OCI-LY7 (cell line): Measurements from ENCODE around the gene PEX11A. TPM values are rescaled to one million over a fixed set of nuclear protein-coding genes. Genes with fewer than 3 reads are reported as not detected.

Experiments used
- BruUV-seq: library from RNA; stranded (reverse); fragments of 400-500 nt; replicated peaks from 2 replicates; lab custom pipeline; 2021; lab: Mats Ljungman, UMichigan
- CTCF ChIA-PET: fragments of 300-600 bp; sonication (Branson Sonifier 250); formaldehyde crosslinking; loops from one replicate; lab custom pipeline; 2022; ENCODE audit warnings: antibody characterized with exemption; ENCODE audit not compliant: unreplicated experiment; lab: Charles Lee
- POLR2A ChIA-PET: fragments of 300-600 bp; sonication (Branson Sonifier 250); formaldehyde crosslinking; loops from one replicate; lab custom pipeline; 2022; ENCODE audit warnings: antibody characterized with exemption; lab: Charles Lee
- DNase-seq: peaks from one replicate; pipeline ENCODE4 v3.0.0-alpha.2; 2015; ENCODE audit warnings: low spot score
- H2AFZ ChIP-seq: fragments of 200-600 bp; sonication (generic), shearing (Covaris generic); 2 replicates; pipeline ENCODE4 v1.6.1; 2014; ENCODE audit warnings: mild to moderate bottlenecking, antibody characterized with exemption, low read length, moderate library complexity
- H3K27ac ChIP-seq: fragments of 200-600 bp; sonication (generic); 2 replicates; pipeline ENCODE4 v1.5.1; 2014; ENCODE audit warnings: mixed run types, low read depth, mild to moderate bottlenecking, moderate library complexity, low read length, inconsistent platforms; ENCODE audit not compliant: poor library complexity, severe bottlenecking
- H3K36me3 ChIP-seq: fragments of 200-600 bp; sonication (generic); 2 replicates; pipeline ENCODE4 v1.6.1; 2014; ENCODE audit warnings: mild to moderate bottlenecking, antibody characterized with exemption, low read length, moderate library complexity, mixed read lengths; ENCODE audit not compliant: insufficient read depth
- H3K4me1 ChIP-seq: fragments of 200-600 bp; sonication (generic); 2 replicates; pipeline ENCODE4 v1.5.1; 2014; ENCODE audit warnings: mild to moderate bottlenecking, low read length; ENCODE audit not compliant: insufficient read depth, poor library complexity, severe bottlenecking
- H3K4me2 ChIP-seq: fragments of 200-600 bp; sonication (generic); 2 replicates; pipeline ENCODE4 v1.6.1; 2014; ENCODE audit warnings: mild to moderate bottlenecking, low read length
- H3K4me3 ChIP-seq: fragments of 200-600 bp; sonication (generic); 2 replicates; pipeline ENCODE4 v1.5.1; 2014; ENCODE audit warnings: mild to moderate bottlenecking, low read depth, low read length; ENCODE audit not compliant: poor library complexity, severe bottlenecking
- H3K79me2 ChIP-seq: fragments of 200-600 bp; sonication (generic); 2 replicates; pipeline ENCODE4 v1.6.1; 2016; ENCODE audit warnings: low read depth, mild to moderate bottlenecking, low read length, moderate library complexity, mixed read lengths; ENCODE audit not compliant: insufficient read depth
- H3K9me2 ChIP-seq: fragments of 200-600 bp; sonication (generic); 2 replicates; pipeline ENCODE4 v1.6.1; 2016; ENCODE audit warnings: mild to moderate bottlenecking, low read length, mixed read lengths; ENCODE audit not compliant: insufficient read depth
- H3K9me3 ChIP-seq: fragments of 200-600 bp; sonication (generic); 2 replicates; pipeline ENCODE4 v1.6.1; 2014; ENCODE audit warnings: mild to moderate bottlenecking, mixed run types, low read length, mixed read lengths
- H4K20me1 ChIP-seq: fragments of 200-600 bp; sonication (generic); 2 replicates; pipeline ENCODE4 v1.6.1; 2014; ENCODE audit warnings: mild to moderate bottlenecking, antibody characterized with exemption, low read length, moderate library complexity, mixed read lengths; ENCODE audit not compliant: insufficient read depth
- EZH2phosphoT487 ChIP-seq: fragments of 200-600 bp; sonication (generic); IDR thresholded peaks from 2 replicates; pipeline ENCODE4 v1.6.1; 2018; ENCODE audit warnings: low read depth, borderline replicate concordance, mild to moderate bottlenecking, mixed run types, antibody characterized with exemption, low read length, moderate library complexity, mixed read lengths
- intact Hi-C: fragments of 100-400 bp; cut with micrococcal nuclease; formaldehyde crosslinking; loops from one replicate; pipeline ENCODE4 v1.10.0; 2022; ENCODE audit not compliant: unreplicated experiment
- total RNA-seq, 2 experiments: library from RNA; depleted of rRNA in 1 of 2; stranded (reverse); fragments of >200 nt in 1 of 2; shearing (Covaris generic) in 1 of 2; gene quantifications; 2 replicates each; pipeline ENCODE4 v1.2.3, GENCODE V29; 2014 to 2022
- TF ChIP-seq, protein P1 (sequence below): fragments of 200-600 bp; sonication (generic); conservative IDR thresholded peaks from 2 replicates; pipeline ENCODE4 v1.5.1; 2014; ENCODE audit warnings: mild to moderate bottlenecking, antibody characterized with exemption, low read length, moderate library complexity, mixed read lengths

The PEX11A gene
- total RNA-seq, 2 experiments from 2014 or later: 2.0 to 2.8 TPM

DNA sequence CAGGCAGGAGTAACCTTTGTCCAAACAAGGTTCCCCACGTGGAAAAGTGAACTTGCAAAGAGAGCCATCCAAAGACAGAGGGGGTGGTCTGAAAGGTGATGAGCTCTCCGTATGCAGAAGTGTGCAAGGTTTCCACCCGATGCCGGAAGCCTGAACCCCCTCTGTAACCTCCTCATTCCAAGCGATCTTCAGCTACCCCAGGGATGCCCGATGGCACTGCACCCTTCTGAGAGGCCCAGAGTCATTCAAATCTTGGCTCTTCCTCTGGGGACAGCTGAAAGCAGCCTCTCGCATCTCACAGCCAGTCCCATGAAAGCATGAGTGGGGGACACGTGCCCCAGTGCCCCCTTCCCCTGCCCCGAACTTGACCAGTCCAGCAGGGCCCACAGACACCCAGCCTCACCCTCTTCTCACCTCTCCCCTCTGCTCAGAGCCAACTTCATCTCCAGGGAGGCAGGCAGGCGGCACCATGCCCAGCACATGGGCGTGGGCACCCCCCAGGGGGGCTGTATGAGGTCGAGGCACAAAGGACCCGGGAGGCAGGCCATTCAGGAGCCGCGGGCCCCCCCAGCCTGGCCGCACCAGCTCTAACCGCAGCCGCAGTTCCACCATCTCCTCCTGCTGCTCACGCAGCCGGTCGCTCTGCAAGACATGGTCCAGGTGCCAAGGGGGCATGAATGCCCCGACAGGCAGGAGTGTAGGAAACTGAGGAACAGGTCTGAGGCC lies 44.0 kb downstream of the PEX11A start:
- no peak for TF ChIP-seq EZH2phosphoT487
- TF ChIP-seq, protein P1, sequence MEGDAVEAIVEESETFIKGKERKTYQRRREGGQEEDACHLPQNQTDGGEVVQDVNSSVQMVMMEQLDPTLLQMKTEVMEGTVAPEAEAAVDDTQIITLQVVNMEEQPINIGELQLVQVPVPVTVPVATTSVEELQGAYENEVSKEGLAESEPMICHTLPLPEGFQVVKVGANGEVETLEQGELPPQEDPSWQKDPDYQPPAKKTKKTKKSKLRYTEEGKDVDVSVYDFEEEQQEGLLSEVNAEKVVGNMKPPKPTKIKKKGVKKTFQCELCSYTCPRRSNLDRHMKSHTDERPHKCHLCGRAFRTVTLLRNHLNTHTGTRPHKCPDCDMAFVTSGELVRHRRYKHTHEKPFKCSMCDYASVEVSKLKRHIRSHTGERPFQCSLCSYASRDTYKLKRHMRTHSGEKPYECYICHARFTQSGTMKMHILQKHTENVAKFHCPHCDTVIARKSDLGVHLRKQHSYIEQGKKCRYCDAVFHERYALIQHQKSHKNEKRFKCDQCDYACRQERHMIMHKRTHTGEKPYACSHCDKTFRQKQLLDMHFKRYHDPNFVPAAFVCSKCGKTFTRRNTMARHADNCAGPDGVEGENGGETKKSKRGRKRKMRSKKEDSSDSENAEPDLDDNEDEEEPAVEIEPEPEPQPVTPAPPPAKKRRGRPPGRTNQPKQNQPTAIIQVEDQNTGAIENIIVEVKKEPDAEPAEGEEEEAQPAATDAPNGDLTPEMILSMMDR: no peak
- H3K9me3 ChIP-seq: no peaks in the 10 kb centered on the region
- H3K4me1 ChIP-seq: no peaks in the 10 kb centered on the region
- H2AFZ ChIP-seq: no peak overlapping the region
- ChIA-PET CTCF (no interaction called here), POLR2A (interaction anchor here (0.6 kb wide), 1 partner anchor 315 kb away, joined by 3 read pairs; no protein-coding TSS in a partner anchor)
- H4K20me1 ChIP-seq: no peaks in the 10 kb centered on the region
- no peaks in the 10 kb centered on the region for H3K36me3 ChIP-seq
- no TSS peak for BruUV-seq
- no peak overlapping the region for H3K27ac ChIP-seq
- no peak for DNase-seq
- no peak overlapping the region for H3K4me2 ChIP-seq
- no peaks in the 10 kb centered on the region for H3K9me2 ChIP-seq
- no peak overlapping the region for H3K4me3 ChIP-seq
- H3K79me2 ChIP-seq: no peaks in the 10 kb centered on the region
- intact Hi-C loops: no loop called here

DNA sequence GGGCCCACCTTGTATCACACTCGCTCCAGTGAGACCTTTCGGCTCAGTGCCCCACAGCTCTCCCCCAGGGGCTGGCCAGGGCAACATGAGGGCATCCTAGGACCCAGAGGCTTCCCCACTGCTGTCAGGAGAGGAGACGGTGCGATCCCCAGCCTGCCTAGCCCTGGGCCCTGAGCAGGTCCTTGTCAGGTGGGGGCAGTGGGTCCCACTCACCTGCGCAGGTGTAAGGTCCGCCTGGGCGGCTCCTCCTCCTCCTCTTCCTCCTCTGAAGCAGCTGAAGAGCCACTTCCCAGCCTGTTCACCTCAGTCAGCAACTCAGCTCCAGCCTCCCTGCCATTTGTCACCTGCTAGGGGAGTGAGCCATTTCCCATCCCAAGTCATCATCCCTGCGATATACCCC lies 44.9 kb downstream of the PEX11A start:
- H3K9me3 ChIP-seq: no peaks in the 10 kb centered on the region
- no peak for TF ChIP-seq EZH2phosphoT487
- TF ChIP-seq, protein P1: no peak
- H3K36me3 ChIP-seq: no peaks in the 10 kb centered on the region
- CTCF ChIA-PET: no interaction called here
- intact Hi-C loops: no loop called here
- POLR2A ChIA-PET: no interaction called here
- H4K20me1 ChIP-seq: no peaks in the 10 kb centered on the region
- no peak overlapping the region for H2AFZ ChIP-seq
- no peak overlapping the region for H3K4me3 ChIP-seq
- no peaks in the 10 kb centered on the region for H3K9me2 ChIP-seq
- BruUV-seq: no TSS peak
- no peak overlapping the region for H3K27ac ChIP-seq
- H3K79me2 ChIP-seq: no peaks in the 10 kb centered on the region
- DNase-seq: no peak
- H3K4me1 ChIP-seq: no peaks in the 10 kb centered on the region
- H3K4me2 ChIP-seq: no peak overlapping the region

DNA sequence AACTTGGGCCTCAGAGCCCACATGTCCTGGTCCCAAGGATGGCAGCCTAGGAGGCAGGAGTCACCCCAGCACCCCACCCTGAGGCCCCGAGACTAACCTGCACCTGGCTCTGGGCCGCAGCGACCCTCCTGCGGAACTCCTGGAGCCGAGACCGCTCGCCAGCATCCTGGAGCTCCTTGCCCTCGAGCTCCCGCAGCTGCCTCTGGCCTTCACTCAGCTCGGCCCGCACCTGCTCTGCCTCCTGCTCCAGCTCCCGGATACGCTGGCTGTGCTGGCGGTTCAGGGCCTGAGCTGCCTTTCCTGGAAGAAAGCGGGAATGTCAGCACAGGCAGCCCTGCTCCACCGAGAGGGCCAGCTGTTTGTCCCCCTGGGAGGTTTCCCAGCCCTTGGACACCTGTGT lies 48.4 kb downstream of the PEX11A start:
- no TSS peak for BruUV-seq
- ChIA-PET CTCF (no interaction called here), POLR2A (no interaction called here)
- no peaks in the 10 kb centered on the region for H3K4me1 ChIP-seq
- H2AFZ ChIP-seq: no peak overlapping the region
- H4K20me1 ChIP-seq: no peaks in the 10 kb centered on the region
- no peak for DNase-seq
- H3K9me2 ChIP-seq: no peaks in the 10 kb centered on the region
- H3K4me3 ChIP-seq: no peak overlapping the region
- H3K27ac ChIP-seq: no peak overlapping the region
- no peaks in the 10 kb centered on the region for H3K79me2 ChIP-seq
- no peak for TF ChIP-seq EZH2phosphoT487
- TF ChIP-seq, protein P1: no peak
- H3K4me2 ChIP-seq: no peak overlapping the region
- no peaks in the 10 kb centered on the region for H3K9me3 ChIP-seq
- intact Hi-C loops: no loop called here
- no peaks in the 10 kb centered on the region for H3K36me3 ChIP-seq
